Activated T-helper 1 cell treated with anti-CD3 and anti-CD28 coated beads, Interleukin-12 subunit alpha, Interleukin-12 subunit beta, Interleukin-2, Interleukin-4 antibody, amounts not matched to agents 30 ng/mL and 10 ng/mL and 1 ng/mL, durations not matched to agents 14 hours and 24 hours and 36 hours (primary cell): ENCODE results near the gene AGMO. TPM values are rescaled to one million over a fixed set of nuclear protein-coding genes. Genes with fewer than 3 reads are reported as not detected.

Source experiments
- DNase-seq: peaks from one replicate; pipeline ENCODE4 v3.0.0; 2021; ENCODE audit warnings: low spot score
- H3K27ac Mint-ChIP-seq: one replicate; pipeline ENCODE4 v1.8.0; 2021; ENCODE audit warnings: mild to moderate bottlenecking, mixed read lengths
- H3K27me3 Mint-ChIP-seq: one replicate; pipeline ENCODE4 v1.8.0; 2022; ENCODE audit warnings: mild to moderate bottlenecking, moderate library complexity, mixed read lengths; ENCODE audit not compliant: insufficient read depth
- H3K36me3 Mint-ChIP-seq: one replicate; pipeline ENCODE4 v1.8.0; 2021; ENCODE audit warnings: low read depth, mixed read lengths
- H3K4me1 Mint-ChIP-seq: one replicate; pipeline ENCODE4 v1.8.0; 2021; ENCODE audit warnings: low read depth, mixed read lengths
- H3K4me3 Mint-ChIP-seq: one replicate; pipeline ENCODE4 v1.8.0; 2021; ENCODE audit warnings: mild to moderate bottlenecking, moderate library complexity, mixed read lengths
- H3K9me3 Mint-ChIP-seq: one replicate; pipeline ENCODE4 v1.8.0; 2021; ENCODE audit warnings: mixed read lengths
- intact Hi-C: fragments of 100-400 bp; cut with micrococcal nuclease; formaldehyde crosslinking; loops from one replicate; pipeline ENCODE4 v1.15.1; 2024
- total RNA-seq: library from RNA; stranded (reverse); gene quantifications from 2 replicates; pipeline ENCODE4 v1.2.3, GENCODE V29; 2022

Gene AGMO
- total RNA-seq, 1 donor from 2014 or later: not detected

- Mint-ChIP-seq H3K9me3 (peaks cover 8% of the 10 kb centered on the region), H3K4me1 (no peaks in the 10 kb centered on the region), H3K27me3 (no peaks in the 10 kb centered on the region), H3K27ac (no peak overlapping the region), H3K4me3 (no peak overlapping the region), H3K36me3 (no peaks in the 10 kb centered on the region)
- no peak for DNase-seq
- intact Hi-C loops: no loop called here
Observed at GRCh38 chr7:15419596-15419995, 142.2 kb downstream of the AGMO start.

- Mint-ChIP-seq H3K4me1 (no peaks in the 10 kb centered on the region), H3K36me3 (no peaks in the 10 kb centered on the region), H3K27me3 (no peaks in the 10 kb centered on the region), H3K27ac (no peak overlapping the region), H3K9me3 (peaks cover 8% of the 10 kb centered on the region), H3K4me3 (no peak overlapping the region)
- intact Hi-C loops: no loop called here
- no peak for DNase-seq
Observed at GRCh38 chr7:15418264-15418663, 143.6 kb downstream of the AGMO start.

- Mint-ChIP-seq H3K27me3 (no peaks in the 10 kb centered on the region), H3K9me3 (peaks cover 8% of the 10 kb centered on the region), H3K36me3 (no peaks in the 10 kb centered on the region), H3K27ac (no peak overlapping the region), H3K4me3 (no peak overlapping the region), H3K4me1 (no peaks in the 10 kb centered on the region)
- intact Hi-C loops: loop anchor here (1.0 kb wide), 1 partner anchor 8 kb away; no protein-coding TSS in a partner anchor
- DNase-seq: no peak
Observed at GRCh38 chr7:15417341-15417988, 144.3 kb downstream of the AGMO start.

- no peaks in the 10 kb centered on the region for H3K4me1 Mint-ChIP-seq
- H3K9me3 Mint-ChIP-seq: no peaks in the 10 kb centered on the region
- no peaks in the 10 kb centered on the region for H3K36me3 Mint-ChIP-seq
- intact Hi-C loops: no loop called here
- no peak for DNase-seq
- H3K27ac Mint-ChIP-seq: no peak overlapping the region
- H3K4me3 Mint-ChIP-seq: no peak overlapping the region
- H3K27me3 Mint-ChIP-seq: no peaks in the 10 kb centered on the region
Observed at GRCh38 chr7:15411019-15411418, 150.8 kb downstream of the AGMO start.

GRCh38 chr7:15407910-15408309, 153.9 kb downstream of the AGMO start:
- H3K36me3 Mint-ChIP-seq: no peaks in the 10 kb centered on the region

GRCh38 chr7:15403751-15404150, 158.1 kb downstream of the AGMO start:
- intact Hi-C loops: no loop called here
- Mint-ChIP-seq H3K27me3 (no peaks in the 10 kb centered on the region), H3K4me1 (no peaks in the 10 kb centered on the region), H3K9me3 (no peaks in the 10 kb centered on the region), H3K4me3 (no peak overlapping the region), H3K36me3 (no peaks in the 10 kb centered on the region), H3K27ac (no peak overlapping the region)
- no peak for DNase-seq

More at GRCh38 chr7:15407910-15408309, 153.9 kb downstream of the AGMO start:
- Mint-ChIP-seq H3K4me1 (no peaks in the 10 kb centered on the region), H3K4me3 (no peak overlapping the region), H3K27ac (no peak overlapping the region), H3K9me3 (no peaks in the 10 kb centered on the region), H3K27me3 (no peaks in the 10 kb centered on the region)
- intact Hi-C loops: no loop called here
- DNase-seq: no peak

GRCh38 chr7:15403315-15403714, 158.5 kb downstream of the AGMO start:
- no peaks in the 10 kb centered on the region for H3K4me1 Mint-ChIP-seq

GRCh38 chr7:15402436-15403136, 159.2 kb downstream of the AGMO start:
- intact Hi-C loops: no loop called here
- Mint-ChIP-seq H3K4me3 (no peak overlapping the region), H3K9me3 (peaks cover under 1% of the 10 kb centered on the region), H3K27ac (no peak overlapping the region), H3K36me3 (no peaks in the 10 kb centered on the region), H3K27me3 (no peaks in the 10 kb centered on the region), H3K4me1 (no peaks in the 10 kb centered on the region)
- DNase-seq: no peak

More at GRCh38 chr7:15403315-15403714, 158.5 kb downstream of the AGMO start:
- intact Hi-C loops: no loop called here
- Mint-ChIP-seq H3K36me3 (no peaks in the 10 kb centered on the region), H3K27ac (no peak overlapping the region), H3K9me3 (no peaks in the 10 kb centered on the region), H3K27me3 (no peaks in the 10 kb centered on the region), H3K4me3 (no peak overlapping the region)
- no peak for DNase-seq

GRCh38 chr7:15400440-15400839, 161.4 kb downstream of the AGMO start:
- no peak overlapping the region for H3K27ac Mint-ChIP-seq
- no peaks in the 10 kb centered on the region for H3K4me1 Mint-ChIP-seq
- H3K27me3 Mint-ChIP-seq: no peaks in the 10 kb centered on the region
- H3K4me3 Mint-ChIP-seq: no peak overlapping the region
- H3K9me3 Mint-ChIP-seq: peaks cover 12% of the 10 kb centered on the region
- no peak for DNase-seq
- H3K36me3 Mint-ChIP-seq: no peaks in the 10 kb centered on the region
- intact Hi-C loops: no loop called here

GRCh38 chr7:15399441-15399840, 162.4 kb downstream of the AGMO start:
- intact Hi-C loops: no loop called here
- Mint-ChIP-seq H3K9me3 (peaks cover 19% of the 10 kb centered on the region), H3K4me3 (no peak overlapping the region), H3K36me3 (no peaks in the 10 kb centered on the region), H3K27ac (no peak overlapping the region), H3K27me3 (no peaks in the 10 kb centered on the region), H3K4me1 (no peaks in the 10 kb centered on the region)
- DNase-seq: no peak

- Mint-ChIP-seq H3K27me3 (no peaks in the 10 kb centered on the region), H3K27ac (no peak overlapping the region), H3K36me3 (no peaks in the 10 kb centered on the region), H3K4me3 (no peak overlapping the region), H3K4me1 (no peaks in the 10 kb centered on the region), H3K9me3 (peaks cover 20% of the 10 kb centered on the region)
- DNase-seq: no peak
- intact Hi-C loops: no loop called here
Observed at GRCh38 chr7:15397922-15398760, 163.7 kb downstream of the AGMO start.

- DNase-seq: no peak
- Mint-ChIP-seq H3K27ac (no peak overlapping the region), H3K4me1 (no peaks in the 10 kb centered on the region)
Observed at GRCh38 chr7:15397159-15397550, 164.7 kb downstream of the AGMO start.

More at GRCh38 chr7:15397159-15397550, 164.7 kb downstream of the AGMO start:
- Mint-ChIP-seq H3K27me3 (no peaks in the 10 kb centered on the region), H3K36me3 (no peaks in the 10 kb centered on the region), H3K9me3 (peaks cover 20% of the 10 kb centered on the region), H3K4me3 (no peak overlapping the region)
- intact Hi-C loops: no loop called here
